Astrocyte (in vitro differentiated cells and primary cell): ENCODE results near the gene PLPP3.

Source experiments
- EZH2 ChIP-seq: IDR thresholded peaks from 2 replicates; pipeline ENCODE4 v1.6.1; 2012; ENCODE audit warnings: mild to moderate bottlenecking, low read length, inconsistent platforms; ENCODE audit not compliant: insufficient read depth
- TF ChIP-seq, protein P1 (sequence below): IDR thresholded peaks from 2 replicates; pipeline ENCODE4 v1.5.1; 2011; ENCODE audit warnings: low read depth, mild to moderate bottlenecking, inconsistent platforms, low read length, moderate library complexity; ENCODE audit not compliant: insufficient read depth

DNA sequence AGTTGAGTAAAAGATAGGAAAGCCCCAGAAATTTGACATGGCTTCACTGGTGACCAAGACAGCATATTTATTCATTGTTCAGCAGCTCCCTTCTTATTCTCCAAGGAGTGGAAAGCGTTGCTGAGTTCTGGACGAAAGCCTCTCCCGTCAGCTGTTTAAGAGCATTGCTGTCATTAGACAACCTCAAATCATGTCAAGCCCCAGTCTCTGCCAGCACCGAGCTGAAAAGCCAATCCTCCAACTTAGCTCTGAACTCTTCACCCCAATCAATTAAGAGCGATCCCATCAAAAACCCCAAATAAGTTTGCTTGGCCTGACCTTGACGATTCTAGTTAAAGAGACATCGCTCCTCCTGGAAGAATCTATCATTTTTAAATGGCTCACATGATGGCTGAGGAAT, 110.8 kb downstream of the PLPP3 start:
- TF ChIP-seq, protein P1, sequence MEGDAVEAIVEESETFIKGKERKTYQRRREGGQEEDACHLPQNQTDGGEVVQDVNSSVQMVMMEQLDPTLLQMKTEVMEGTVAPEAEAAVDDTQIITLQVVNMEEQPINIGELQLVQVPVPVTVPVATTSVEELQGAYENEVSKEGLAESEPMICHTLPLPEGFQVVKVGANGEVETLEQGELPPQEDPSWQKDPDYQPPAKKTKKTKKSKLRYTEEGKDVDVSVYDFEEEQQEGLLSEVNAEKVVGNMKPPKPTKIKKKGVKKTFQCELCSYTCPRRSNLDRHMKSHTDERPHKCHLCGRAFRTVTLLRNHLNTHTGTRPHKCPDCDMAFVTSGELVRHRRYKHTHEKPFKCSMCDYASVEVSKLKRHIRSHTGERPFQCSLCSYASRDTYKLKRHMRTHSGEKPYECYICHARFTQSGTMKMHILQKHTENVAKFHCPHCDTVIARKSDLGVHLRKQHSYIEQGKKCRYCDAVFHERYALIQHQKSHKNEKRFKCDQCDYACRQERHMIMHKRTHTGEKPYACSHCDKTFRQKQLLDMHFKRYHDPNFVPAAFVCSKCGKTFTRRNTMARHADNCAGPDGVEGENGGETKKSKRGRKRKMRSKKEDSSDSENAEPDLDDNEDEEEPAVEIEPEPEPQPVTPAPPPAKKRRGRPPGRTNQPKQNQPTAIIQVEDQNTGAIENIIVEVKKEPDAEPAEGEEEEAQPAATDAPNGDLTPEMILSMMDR: no peak
- no peak for TF ChIP-seq EZH2
